Measurements from ENCODE around the gene CD44. TPM values are rescaled to one million over a fixed set of nuclear protein-coding genes. Genes with fewer than 3 reads are reported as not detected.

CD44 gene
- total and polyA plus RNA-seq, 4 experiments from 2014 or later = 390 to 809 (median 681) TPM

DNA sequence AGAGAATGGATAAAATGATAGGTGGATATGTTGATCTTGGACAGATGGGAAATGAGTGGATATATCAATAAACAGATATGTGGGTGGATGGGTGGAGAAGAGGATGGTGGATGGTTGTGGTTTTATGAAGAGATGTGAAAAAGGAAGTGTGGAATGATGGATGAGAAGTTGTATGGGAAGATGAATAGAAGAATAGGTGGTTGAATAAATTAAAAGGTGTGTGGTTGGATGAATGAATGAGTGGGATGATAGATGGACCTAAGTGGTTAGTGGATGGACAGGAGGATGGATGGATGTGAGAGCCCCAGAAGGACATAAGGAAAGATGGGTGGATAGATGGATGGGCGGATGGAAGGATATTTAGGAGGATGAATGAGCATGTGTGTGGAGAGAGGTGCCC, 913 bp upstream of the CD44 start:
- H3K4me1 ChIP-seq (ENCODE audit: insufficient read depth, low read length) = peaks cover 31% of the 10 kb centered on the region
- H3K27me3 Mint-ChIP-seq = no peaks in the 10 kb centered on the region
- H3K27ac Mint-ChIP-seq = peak overlapping the region; percentile 93 to 99 (median 98)
- POLR2A ChIA-PET (ENCODE audit: partially characterized antibody) = interaction anchor here (0.7 to 15.5 kb wide), 16 partner anchors 8 to 221 kb away, joined by 3 to 1106 read pairs (median 24); partner anchors contain the start of gene PDHX
- H3K4me1 Mint-ChIP-seq = peaks cover 30 to 59% (median 38%) of the 10 kb centered on the region in 4 donors
- peak overlapping the region; percentile 98 for H3K27ac ChIP-seq (ENCODE audit: low read depth, low read length)
- CTCF ChIA-PET (ENCODE audit: partially characterized antibody) = interaction anchor here (0.7 to 5.0 kb wide), 9 partner anchors 8 to 168 kb away, joined by 3 to 92 read pairs (median 3); no protein-coding TSS in a partner anchor
- H3K36me3 ChIP-seq (ENCODE audit: insufficient read depth, low read length) = no peaks in the 10 kb centered on the region
- H3K9me3 ChIP-seq (ENCODE audit: control insufficient read depth in 1 of 2, low read length in 2 of 2) = no peaks in the 10 kb centered on the region
- intact Hi-C loops (cut with micrococcal nuclease) = loop anchor here (2.0 kb wide), 1 partner anchor 15 kb away; no protein-coding TSS in a partner anchor
- H3K36me3 Mint-ChIP-seq = peaks cover 5 to 44% of the 10 kb centered on the region in 2 donors
- H3K4me3 Mint-ChIP-seq = peak overlapping the region; percentile 95 to 99 (median 98)
- no peaks in the 10 kb centered on the region for H3K9me3 Mint-ChIP-seq
- DNase-seq = no peak
- peak overlapping the region; percentile 30 to 84 for H3K4me3 ChIP-seq (ENCODE audit: low read length in 2 of 2)
- H3K27me3 ChIP-seq (ENCODE audit: insufficient read depth, low read length) = no peaks in the 10 kb centered on the region

- Histone ChIP-seq H3K27me3 (ENCODE audit: insufficient read depth, low read length) (no peaks in the 10 kb centered on the region), H3K4me1 (ENCODE audit: insufficient read depth, low read length) (peaks cover 37% of the 10 kb centered on the region), H3K27ac (ENCODE audit: low read depth, low read length) (peak overlapping the region; percentile 98), H3K36me3 (ENCODE audit: insufficient read depth, low read length) (peaks cover 2% of the 10 kb centered on the region), H3K4me3 (ENCODE audit: low read length in 2 of 2) (peak overlapping the region; percentile 30 to 84), H3K9me3 (ENCODE audit: control insufficient read depth in 1 of 2, low read length in 2 of 2) (no peaks in the 10 kb centered on the region)
- POLR2A ChIA-PET (ENCODE audit: partially characterized antibody) = interaction anchor here (0.7 to 15.5 kb wide), 25 partner anchors 9 to 222 kb away, joined by 3 to 1106 read pairs (median 12); partner anchors contain the start of gene PDHX
- DNase-seq = no peak
- Mint-ChIP-seq H3K27me3 (no peaks in the 10 kb centered on the region), H3K9me3 (no peaks in the 10 kb centered on the region), H3K36me3 (peaks cover 5 to 45% of the 10 kb centered on the region in 2 donors), H3K4me1 (peaks cover 32 to 61% (median 41%) of the 10 kb centered on the region in 4 donors), H3K4me3 (peak overlapping the region; percentile 95 to 99 (median 98)), H3K27ac (peak overlapping the region; percentile 93 to 99 (median 98))
- CTCF ChIA-PET (ENCODE audit: partially characterized antibody) = interaction anchor here (0.7 to 5.0 kb wide), 12 partner anchors 9 to 168 kb away, joined by 3 to 92 read pairs (median 4); no protein-coding TSS in a partner anchor
- intact Hi-C loops (cut with micrococcal nuclease) = loop anchor here (2.0 kb wide), 1 partner anchor 16 kb away; no protein-coding TSS in a partner anchor
Measured at GRCh38 chr11:35138606-35138942, 397 bp upstream of the CD44 start.

- peaks cover 38 to 70% (median 48%) of the 10 kb centered on the region in 4 donors for H3K4me1 Mint-ChIP-seq
- peak overlapping the region; percentile 95 to 99 (median 98) for H3K4me3 Mint-ChIP-seq
- intact Hi-C loops (cut with micrococcal nuclease) = loop anchor here (1.0 to 5.0 kb wide), 8 partner anchors 17 to 252 kb away; partner anchors contain the start of genes APIP and PDHX
- POLR2A ChIA-PET (ENCODE audit: partially characterized antibody) = interaction anchor here (0.6 to 15.5 kb wide), 45 partner anchors 10 to 191 kb away, joined by 3 to 1106 read pairs (median 7); no protein-coding TSS in a partner anchor
- H3K36me3 Mint-ChIP-seq = peaks cover 9 to 56% of the 10 kb centered on the region in 2 donors
- Histone ChIP-seq H3K27ac (ENCODE audit: low read depth, low read length) (peak overlapping the region; percentile 98), H3K9me3 (ENCODE audit: control insufficient read depth in 1 of 2, low read length in 2 of 2) (no peaks in the 10 kb centered on the region), H3K4me1 (ENCODE audit: insufficient read depth, low read length) (peaks cover 49% of the 10 kb centered on the region), H3K36me3 (ENCODE audit: insufficient read depth, low read length) (peaks cover 6% of the 10 kb centered on the region), H3K4me3 (ENCODE audit: low read length in 2 of 2) (peak overlapping the region; percentile 84 to 99), H3K27me3 (ENCODE audit: insufficient read depth, low read length) (no peaks in the 10 kb centered on the region)
- H3K9me3 Mint-ChIP-seq = no peaks in the 10 kb centered on the region
- peak overlapping the region; percentile 93 to 99 (median 98) for H3K27ac Mint-ChIP-seq
- no peaks in the 10 kb centered on the region for H3K27me3 Mint-ChIP-seq
- CTCF ChIA-PET (ENCODE audit: partially characterized antibody) = interaction anchor here (0.8 to 5.0 kb wide), 18 partner anchors 12 to 213 kb away, joined by 3 to 92 read pairs (median 6); no protein-coding TSS in a partner anchor
- DNase-seq = no peak
Measured at GRCh38 chr11:35139722-35140282, 831 bp downstream of the CD44 start.

- intact Hi-C loops (cut with micrococcal nuclease) = loop anchor here (2.0 to 5.0 kb wide), 3 partner anchors 164 to 251 kb away; partner anchors contain the start of genes APIP and PDHX
- ChIA-PET POLR2A (ENCODE audit: partially characterized antibody) (interaction anchor here (1.1 to 15.5 kb wide), 24 partner anchors 9 to 190 kb away, joined by 3 to 1106 read pairs (median 19); no protein-coding TSS in a partner anchor), CTCF (ENCODE audit: partially characterized antibody) (interaction anchor here (0.7 to 5.0 kb wide), 16 partner anchors 10 to 221 kb away, joined by 3 to 92 read pairs (median 5); no protein-coding TSS in a partner anchor)
- Histone ChIP-seq H3K4me1 (ENCODE audit: insufficient read depth, low read length) (peaks cover 62% of the 10 kb centered on the region), H3K36me3 (ENCODE audit: insufficient read depth, low read length) (peaks cover 6% of the 10 kb centered on the region), H3K27me3 (ENCODE audit: insufficient read depth, low read length) (no peaks in the 10 kb centered on the region), H3K27ac (ENCODE audit: low read depth, low read length) (peak overlapping the region; percentile 98), H3K9me3 (ENCODE audit: control insufficient read depth in 1 of 2, low read length in 2 of 2) (no peaks in the 10 kb centered on the region), H3K4me3 (ENCODE audit: low read length in 2 of 2) (peak overlapping the region; percentile 84 to 99)
- Mint-ChIP-seq H3K9me3 (no peaks in the 10 kb centered on the region), H3K4me3 (peak overlapping the region; percentile 95 to 99 (median 98)), H3K27ac (peak overlapping the region; percentile 93 to 99 (median 98)), H3K27me3 (no peaks in the 10 kb centered on the region), H3K4me1 (peaks cover 48 to 83% (median 60%) of the 10 kb centered on the region in 4 donors), H3K36me3 (peaks cover 21 to 69% of the 10 kb centered on the region in 2 donors)
- DNase-seq = peak in 1 of 5 donors; percentile 24
Measured at GRCh38 chr11:35141071-35141470, 2.1 kb downstream of the CD44 start.

GRCh38 chr11:35141571-35141971, 2.6 kb downstream of the CD44 start:
- DNase-seq = peak in 2 of 5 donors; percentile 40 to 58
- ChIA-PET CTCF (ENCODE audit: partially characterized antibody) (interaction anchor here (1.0 to 5.0 kb wide), 12 partner anchors 12 to 166 kb away, joined by 3 to 92 read pairs (median 5); no protein-coding TSS in a partner anchor), POLR2A (ENCODE audit: partially characterized antibody) (interaction anchor here (1.5 to 15.5 kb wide), 11 partner anchors 9 to 142 kb away, joined by 4 to 1106 read pairs (median 36); no protein-coding TSS in a partner anchor)
- peak overlapping the region; percentile 98 for H3K27ac ChIP-seq (ENCODE audit: low read depth, low read length)
- peaks cover 66% of the 10 kb centered on the region for H3K4me1 ChIP-seq (ENCODE audit: insufficient read depth, low read length)
- H3K27me3 ChIP-seq (ENCODE audit: insufficient read depth, low read length) = no peaks in the 10 kb centered on the region
- H3K9me3 ChIP-seq (ENCODE audit: control insufficient read depth in 1 of 2, low read length in 2 of 2) = no peaks in the 10 kb centered on the region
- Mint-ChIP-seq H3K4me1 (peaks cover 53 to 88% (median 65%) of the 10 kb centered on the region in 4 donors), H3K9me3 (no peaks in the 10 kb centered on the region), H3K27me3 (no peaks in the 10 kb centered on the region), H3K27ac (peak overlapping the region; percentile 93 to 99 (median 98)), H3K36me3 (peaks cover 26 to 74% of the 10 kb centered on the region in 2 donors), H3K4me3 (peak overlapping the region; percentile 95 to 99 (median 98))
- intact Hi-C loops (cut with micrococcal nuclease) = loop anchor here (2.0 to 5.0 kb wide), 3 partner anchors 163 to 251 kb away; partner anchors contain the start of genes APIP and PDHX
- peak overlapping the region; percentile 84 to 99 for H3K4me3 ChIP-seq (ENCODE audit: low read length in 2 of 2)
- peaks cover 6% of the 10 kb centered on the region for H3K36me3 ChIP-seq (ENCODE audit: insufficient read depth, low read length)

- POLR2A ChIA-PET (ENCODE audit: partially characterized antibody) = interaction anchor here (0.8 to 15.5 kb wide), 5 partner anchors 27 to 145 kb away, joined by 3 to 1106 read pairs (median 166); no protein-coding TSS in a partner anchor
Measured at GRCh38 chr11:35142481-35143075, 3.6 kb downstream of the CD44 start.

More at GRCh38 chr11:35142481-35143075, 3.6 kb downstream of the CD44 start:
- peaks cover 6% of the 10 kb centered on the region for H3K36me3 ChIP-seq (ENCODE audit: insufficient read depth, low read length)
- H3K9me3 ChIP-seq (ENCODE audit: control insufficient read depth in 1 of 2, low read length in 2 of 2) = no peaks in the 10 kb centered on the region
- Mint-ChIP-seq H3K36me3 (peaks cover 32 to 83% of the 10 kb centered on the region in 2 donors), H3K4me3 (peak overlapping the region; percentile 95 to 99 (median 98)), H3K9me3 (no peaks in the 10 kb centered on the region), H3K27me3 (no peaks in the 10 kb centered on the region), H3K27ac (peak overlapping the region; percentile 93 to 98 (median 97)), H3K4me1 (peaks cover 56 to 89% (median 66%) of the 10 kb centered on the region in 4 donors)
- CTCF ChIA-PET (ENCODE audit: partially characterized antibody) = interaction anchor here (5.0 kb wide), 1 partner anchor 23 kb away, joined by 92 read pairs; no protein-coding TSS in a partner anchor
- intact Hi-C loops (cut with micrococcal nuclease) = loop anchor here (1.0 to 5.0 kb wide), 4 partner anchors 102 to 250 kb away; partner anchors contain the start of genes APIP and PDHX
- peak overlapping the region; percentile 32 to 59 for H3K4me3 ChIP-seq (ENCODE audit: low read length in 2 of 2)
- DNase-seq = peak in 2 of 5 donors; percentile 44 to 81
- H3K27ac ChIP-seq (ENCODE audit: low read depth, low read length) = peak overlapping the region; percentile 98
- peaks cover 67% of the 10 kb centered on the region for H3K4me1 ChIP-seq (ENCODE audit: insufficient read depth, low read length)
- no peaks in the 10 kb centered on the region for H3K27me3 ChIP-seq (ENCODE audit: insufficient read depth, low read length)

Measured in CD4-positive, alpha-beta memory T cell (primary cell).